H9 (cell line): Measurements from ENCODE around the gene CCDC159. TPM values are rescaled to one million over a fixed set of nuclear protein-coding genes. Genes with fewer than 3 reads are reported as not detected.

Experiments used
- DNase-seq: peaks from one replicate; pipeline ENCODE4 v3.0.0-alpha.2; 2017
- H2AFZ ChIP-seq: one replicate; pipeline ENCODE4 v1.6.1; 2013; ENCODE audit warnings: mild to moderate bottlenecking, low read length, control low read depth, moderate library complexity
- H2AK5ac ChIP-seq: 2 replicates; pipeline ENCODE4 v1.6.1; 2013; ENCODE audit warnings: low read length, control low read depth, mixed read lengths; ENCODE audit not compliant: insufficient read length
- H2BK120ac ChIP-seq: one replicate; pipeline ENCODE4 v1.6.1; 2013; ENCODE audit warnings: low read depth, mild to moderate bottlenecking, low read length, control low read depth, inconsistent platforms; ENCODE audit not compliant: poor library complexity, severe bottlenecking
- H2BK12ac ChIP-seq: 2 replicates; pipeline ENCODE4 v1.6.1; 2013; ENCODE audit warnings: low read length, control low read depth, mixed read lengths, low read depth; ENCODE audit not compliant: insufficient read length
- H2BK15ac ChIP-seq: 2 replicates; pipeline ENCODE4 v1.6.1; 2013; ENCODE audit warnings: low read depth, low read length, control low read depth
- H2BK20ac ChIP-seq: one replicate; pipeline ENCODE4 v1.6.1; 2013; ENCODE audit warnings: low read depth, mild to moderate bottlenecking, low read length, control low read depth, inconsistent platforms; ENCODE audit not compliant: poor library complexity, severe bottlenecking
- H2BK5ac ChIP-seq: 2 replicates; pipeline ENCODE4 v1.6.1; 2013; ENCODE audit warnings: low read length, control low read depth, mixed read lengths; ENCODE audit not compliant: insufficient read length
- H3K14ac ChIP-seq: 2 replicates; pipeline ENCODE4 v1.6.1; 2013; ENCODE audit warnings: low read length, control low read depth; ENCODE audit not compliant: insufficient read depth
- H3K18ac ChIP-seq: 2 replicates; pipeline ENCODE4 v1.6.1; 2013; ENCODE audit warnings: low read depth, mild to moderate bottlenecking, mixed read lengths, low read length, control low read depth; ENCODE audit not compliant: insufficient read length
- H3K23ac ChIP-seq: 2 replicates; pipeline ENCODE4 v1.6.1; 2013; ENCODE audit warnings: low read length, control low read depth, mixed read lengths, low read depth; ENCODE audit not compliant: insufficient read length
- H3K23me2 ChIP-seq: 2 replicates; pipeline ENCODE4 v1.6.1; 2013; ENCODE audit warnings: low read depth, mild to moderate bottlenecking, mixed read lengths, low read length, control low read depth; ENCODE audit not compliant: insufficient read length, poor library complexity, severe bottlenecking
- H3K27ac ChIP-seq: 2 replicates; pipeline ENCODE4 v1.5.1; 2013; ENCODE audit warnings: low read length, control low read depth, mixed read lengths, low read depth; ENCODE audit not compliant: insufficient read length
- H3K27me3 ChIP-seq: 2 replicates; pipeline ENCODE4 v1.6.1; 2013; ENCODE audit warnings: low read length, control low read depth, inconsistent platforms; ENCODE audit not compliant: insufficient read depth
- H3K4ac ChIP-seq: 2 replicates; pipeline ENCODE4 v1.6.1; 2013; ENCODE audit warnings: low read depth, mild to moderate bottlenecking, control low read depth, inconsistent platforms, low read length, moderate library complexity
- H3K4me1 ChIP-seq: 2 replicates; pipeline ENCODE4 v1.6.1; 2013; ENCODE audit warnings: low read length, control low read depth, inconsistent platforms; ENCODE audit not compliant: insufficient read depth
- H3K4me2 ChIP-seq: 2 replicates; pipeline ENCODE4 v1.6.1; 2013; ENCODE audit warnings: low read length, control low read depth, mixed read lengths; ENCODE audit not compliant: insufficient read length, insufficient read depth
- H3K56ac ChIP-seq: 2 replicates; pipeline ENCODE4 v1.6.1; 2013; ENCODE audit warnings: low read depth, mild to moderate bottlenecking, mixed read lengths, low read length, control low read depth; ENCODE audit not compliant: insufficient read length
- H3K79me1 ChIP-seq: 2 replicates; pipeline ENCODE4 v1.6.1; 2013; ENCODE audit warnings: low read depth, mild to moderate bottlenecking, moderate library complexity, low read length, control low read depth, inconsistent platforms; ENCODE audit not compliant: insufficient read depth, poor library complexity, severe bottlenecking
- H3K79me2 ChIP-seq: 2 replicates; pipeline ENCODE4 v1.6.1; 2013; ENCODE audit warnings: low read length, control low read depth, inconsistent platforms; ENCODE audit not compliant: insufficient read depth
- H3K9ac ChIP-seq: 2 replicates; pipeline ENCODE4 v1.6.1; 2013; ENCODE audit warnings: low read length, control low read depth, mixed read lengths; ENCODE audit not compliant: insufficient read length; ENCODE audit errors: extremely low read depth
- H3K9me3 ChIP-seq: one replicate; pipeline ENCODE4 v1.6.1; 2013; ENCODE audit warnings: low read depth, low read length, inconsistent platforms; ENCODE audit not compliant: control insufficient read depth
- H3T11ph ChIP-seq: one replicate; pipeline ENCODE4 v1.6.1; 2013; ENCODE audit warnings: mild to moderate bottlenecking, low read length, control low read depth, inconsistent platforms
- H4K20me1 ChIP-seq: one replicate; pipeline ENCODE4 v1.6.1; 2013; ENCODE audit not compliant: control insufficient read depth, insufficient read length, insufficient read depth
- H4K5ac ChIP-seq: 2 replicates; pipeline ENCODE4 v1.6.1; 2013; ENCODE audit warnings: low read depth, mild to moderate bottlenecking, mixed read lengths, low read length, control low read depth; ENCODE audit not compliant: insufficient read length
- H4K8ac ChIP-seq: replicated peaks from 2 replicates; pipeline ENCODE4 v1.6.1; 2013; ENCODE audit warnings: low read length, control low read depth, mixed read lengths, low read depth; ENCODE audit not compliant: insufficient read length
- H4K91ac ChIP-seq: 2 replicates; pipeline ENCODE4 v1.6.1; 2013; ENCODE audit warnings: low read depth, mild to moderate bottlenecking, moderate library complexity, mixed read lengths, low read length, control low read depth; ENCODE audit not compliant: insufficient read length
- H3K27ac Mint-ChIP-seq, 3 experiments: 2 replicates in 2 of 3; 3 replicates in 1 of 3; pipeline ENCODE4 v1.8.0; 2020 to 2021; ENCODE audit warnings: mixed read lengths in 3 of 3, mild to moderate bottlenecking in 1 of 3, moderate library complexity in 1 of 3
- H3K27me3 Mint-ChIP-seq: 2 replicates; pipeline ENCODE4 v1.8.0; 2021; ENCODE audit warnings: low read depth, mild to moderate bottlenecking, moderate library complexity, mixed read lengths
- H3K36me3 Mint-ChIP-seq, 3 experiments: 2 replicates in 2 of 3; 3 replicates in 1 of 3; pipeline ENCODE4 v1.8.0; 2020 to 2021; ENCODE audit warnings: low read depth in 3 of 3, mixed read lengths in 3 of 3; ENCODE audit not compliant: insufficient read depth in 1 of 3
- H3K4me1 Mint-ChIP-seq, 2 experiments: 2 replicates each; pipeline ENCODE4 v1.8.0; 2020; ENCODE audit warnings: mixed read lengths in 2 of 2
- H3K4me3 Mint-ChIP-seq, 2 experiments: 2 replicates in 1 of 2; 3 replicates in 1 of 2; pipeline ENCODE4 v1.8.0; 2020 to 2021; ENCODE audit warnings: mild to moderate bottlenecking in 2 of 2, mixed read lengths in 2 of 2, moderate library complexity in 1 of 2
- H3K9me3 Mint-ChIP-seq, 2 experiments: 2 replicates in 1 of 2; 3 replicates in 1 of 2; pipeline ENCODE4 v1.8.0; 2020; ENCODE audit warnings: mild to moderate bottlenecking in 2 of 2, mixed read lengths in 2 of 2, moderate library complexity in 1 of 2
- WGBS: extraction: QIAGEN DNeasy Blood & Tissue Kit; methylation state at CpG from one replicate; pipeline ENCODE4 v1.1.7; 2013; ENCODE audit warnings: missing lambda C conversion rate, low lambda C conversion rate, mixed read lengths; ENCODE audit not compliant: insufficient read length; ENCODE audit errors: extremely low coverage; 5-methylcytosine and 5-hydroxymethylcytosine counted together
- total RNA-seq: library from RNA; stranded (reverse); gene quantifications from 2 replicates; pipeline ENCODE4 v1.2.1, GENCODE V29; 2021
- TF ChIP-seq, protein P1 (sequence below): fragments of 200-600 bp; sonication (generic); conservative IDR thresholded peaks from 3 replicates; pipeline ENCODE4 v1.8.0; 2021; ENCODE audit warnings: antibody characterized with exemption, mild to moderate bottlenecking

CCDC159 gene
- total RNA-seq, 1 experiment from 2014 or later, result 5.7 TPM

DNA sequence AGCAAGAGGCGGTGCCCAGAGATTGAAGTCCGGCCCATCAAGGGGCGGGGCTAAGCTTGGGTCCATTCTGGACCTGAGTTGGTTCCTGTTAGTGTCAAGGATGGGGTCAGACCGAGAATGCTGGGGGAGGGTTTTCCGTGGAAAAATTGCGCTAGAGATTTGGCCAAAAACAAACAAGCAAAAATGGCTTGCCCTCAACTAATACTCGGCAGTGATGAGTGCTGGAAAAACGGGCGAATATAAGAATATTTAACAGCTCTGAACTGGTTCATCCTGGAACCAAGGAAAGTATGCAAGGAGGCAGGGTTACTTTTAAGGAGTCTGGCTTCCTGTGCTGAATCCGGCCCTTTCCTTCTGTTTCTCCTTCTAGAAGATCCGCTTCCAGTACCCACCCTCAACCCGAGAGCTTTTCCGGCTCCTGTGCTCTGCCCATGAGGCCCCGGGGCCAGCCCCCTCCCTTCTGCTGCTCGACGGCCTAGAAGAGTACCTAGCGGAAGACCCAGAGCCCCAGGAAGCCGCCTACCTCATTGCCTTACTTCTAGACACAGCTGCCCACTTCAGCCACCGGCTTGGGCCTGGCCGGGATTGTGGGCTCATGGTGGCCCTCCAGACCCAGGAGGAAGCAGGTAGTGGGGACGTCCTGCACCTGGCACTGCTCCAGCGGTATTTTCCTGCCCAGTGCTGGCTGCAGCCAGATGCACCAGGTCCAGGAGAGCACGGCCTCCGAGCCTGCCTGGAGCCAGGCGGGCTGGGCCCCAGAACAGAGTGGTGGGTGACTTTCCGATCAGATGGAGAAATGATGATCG is 29.0 kb downstream of the CCDC159 start:
- Mint-ChIP-seq H3K4me1 (peaks cover 11 to 25% of the 10 kb centered on the region in 2 experiments), H3K27me3 (no peaks in the 10 kb centered on the region), H3K9me3 (no peaks in the 10 kb centered on the region), H3K36me3 (peaks cover 4 to 27% (median 23%) of the 10 kb centered on the region in 3 experiments; a peak in 6 of 7 replicates), H3K27ac (no peak overlapping the region; a peak in 4 of 7 replicates), H3K4me3 (no peak overlapping the region; a peak in 1 of 5 replicates)
- no peaks in the 10 kb centered on the region for H3K79me2 ChIP-seq
- no peak overlapping the region for H2AFZ ChIP-seq
- H2BK15ac ChIP-seq, result no peak overlapping the region
- H3K27ac ChIP-seq, result peak overlapping the region; percentile 22
- H3K9ac ChIP-seq, result peak overlapping the region; percentile 59
- no peak overlapping the region for H2BK120ac ChIP-seq
- H2BK5ac ChIP-seq, result no peak overlapping the region
- DNase-seq, result peak; percentile 82
- no peak overlapping the region for H2BK20ac ChIP-seq
- H4K20me1 ChIP-seq, result peaks cover 4% of the 10 kb centered on the region
- H3K27me3 ChIP-seq, result no peaks in the 10 kb centered on the region
- H3K23me2 ChIP-seq, result no peaks in the 10 kb centered on the region
- no peak overlapping the region for H3T11ph ChIP-seq
- no peak overlapping the region for H2BK12ac ChIP-seq
- H4K8ac ChIP-seq, result no peak overlapping the region
- TF ChIP-seq, protein P1, sequence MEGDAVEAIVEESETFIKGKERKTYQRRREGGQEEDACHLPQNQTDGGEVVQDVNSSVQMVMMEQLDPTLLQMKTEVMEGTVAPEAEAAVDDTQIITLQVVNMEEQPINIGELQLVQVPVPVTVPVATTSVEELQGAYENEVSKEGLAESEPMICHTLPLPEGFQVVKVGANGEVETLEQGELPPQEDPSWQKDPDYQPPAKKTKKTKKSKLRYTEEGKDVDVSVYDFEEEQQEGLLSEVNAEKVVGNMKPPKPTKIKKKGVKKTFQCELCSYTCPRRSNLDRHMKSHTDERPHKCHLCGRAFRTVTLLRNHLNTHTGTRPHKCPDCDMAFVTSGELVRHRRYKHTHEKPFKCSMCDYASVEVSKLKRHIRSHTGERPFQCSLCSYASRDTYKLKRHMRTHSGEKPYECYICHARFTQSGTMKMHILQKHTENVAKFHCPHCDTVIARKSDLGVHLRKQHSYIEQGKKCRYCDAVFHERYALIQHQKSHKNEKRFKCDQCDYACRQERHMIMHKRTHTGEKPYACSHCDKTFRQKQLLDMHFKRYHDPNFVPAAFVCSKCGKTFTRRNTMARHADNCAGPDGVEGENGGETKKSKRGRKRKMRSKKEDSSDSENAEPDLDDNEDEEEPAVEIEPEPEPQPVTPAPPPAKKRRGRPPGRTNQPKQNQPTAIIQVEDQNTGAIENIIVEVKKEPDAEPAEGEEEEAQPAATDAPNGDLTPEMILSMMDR, result no peak
- H3K56ac ChIP-seq, result no peak overlapping the region
- no peaks in the 10 kb centered on the region for H3K4me1 ChIP-seq
- H2AK5ac ChIP-seq, result no peak overlapping the region
- no CpG with 5 or more reads among the region's 27 CpGs for WGBS
- peak overlapping the region; percentile 44 for H3K18ac ChIP-seq
- peak overlapping the region; percentile 69 for H3K4me2 ChIP-seq
- H3K23ac ChIP-seq, result no peak overlapping the region
- H3K9me3 ChIP-seq, result no peaks in the 10 kb centered on the region
- H4K91ac ChIP-seq, result no peak overlapping the region
- H4K5ac ChIP-seq, result no peak overlapping the region
- no peaks in the 10 kb centered on the region for H3K79me1 ChIP-seq
- H3K4ac ChIP-seq, result no peak overlapping the region
- H3K14ac ChIP-seq, result no peak overlapping the region
